Right lobe of liver (tissue), 6 donors: Measurements from ENCODE around the gene STEAP1B. TPM values are rescaled to one million over a fixed set of nuclear protein-coding genes. Genes with fewer than 3 reads are reported as not detected.
"Not testable (repeated sequence)": the region's sequence is repeated elsewhere in the genome, so short reads cannot be mapped to it uniquely, and the experiment has no call there.

Experiments used
- ATAC-seq, 4 donors: fragments of 200-7000 bp; cut with Tn5 transposase; one replicate each; pipeline ENCODE4 v1.9.1; 2020; ENCODE audit warnings: mild to moderate bottlenecking in 4 of 4, moderate library complexity in 4 of 4
- DNase-seq, 3 donors: peaks; one replicate each; pipeline ENCODE4 v3.0.0-alpha.2; 2020
- H3K27ac ChIP-seq, 3 donors: fragments of 200-600 bp; one replicate each; pipeline ENCODE4 v1.8.0; 2022
- H3K27me3 ChIP-seq, 2 donors: fragments of 200-600 bp; one replicate each; pipeline ENCODE4 v1.8.0; 2022
- H3K36me3 ChIP-seq, 4 donors: fragments of 200-600 bp; sonication (generic) in 1 of 4; one replicate each; pipeline versions ENCODE4 v1.5.1 to v1.8.0; 2017 to 2022; ENCODE audit warnings: control low read depth in 1 of 4
- H3K4me1 ChIP-seq, 4 donors: fragments of 200-600 bp; sonication (generic) in 1 of 4; one replicate each; pipeline versions ENCODE4 v1.5.1 to v1.8.0; 2017 to 2022; ENCODE audit warnings: control low read depth in 1 of 4
- H3K4me3 ChIP-seq, 3 donors: fragments of 200-600 bp; one replicate each; pipeline ENCODE4 v1.8.0; 2022
- H3K9me3 ChIP-seq, 4 donors: fragments of 200-600 bp; sonication (generic) in 1 of 4; one replicate each; pipeline versions ENCODE4 v1.5.1 to v1.8.0; 2017 to 2022; ENCODE audit warnings: control low read depth in 1 of 4
- POLR2A ChIP-seq: fragments of 450-650 bp; IDR thresholded peaks from one replicate; pipeline ENCODE4 v1.6.1; 2017; ENCODE audit warnings: antibody characterized with exemption, mild to moderate bottlenecking
- WGBS: methylation state at CpG from one replicate; pipeline ENCODE4 v1.1.6; 2018; ENCODE audit warnings: low coverage, low lambda C conversion rate; ENCODE audit not compliant: insufficient coverage; ENCODE audit errors: missing lambda C conversion rate; 5-methylcytosine and 5-hydroxymethylcytosine counted together
- intact Hi-C, 2 donors: fragments of 100-400 bp; cut with DNase I; formaldehyde crosslinking; loops; one replicate each; pipeline versions ENCODE4 v1.11.2 to v1.14.1; 2022
- total RNA-seq, 6 experiments: library from RNA; depleted of rRNA in 2 of 6; stranded (reverse); fragments of >200 nt in 2 of 6; fragmentation: NEBNext Ultra II Directional in 3 of 6; extraction: Animal tissue kit (Norgen Biotek cat#: 25700) in 3 of 6; gene quantifications; one replicate each; pipeline versions ENCODE4 v1.1.0 to v1.2.4, GENCODE V29; 2016 to 2023
- TF ChIP-seq, protein P1 (sequence below), 4 donors: fragments of 200-600 bp in 3 of 4; fragments of 450-650 bp in 1 of 4; IDR thresholded peaks; one replicate each; pipeline versions ENCODE4 v1.5.1 to v1.8.0; 2016 to 2022; ENCODE audit warnings: antibody characterized with exemption in 4 of 4, mild to moderate bottlenecking in 2 of 4
- donor health status: DM: no; HTN: yes; CAD: no.
- donor health status: DM: no; HTN: no; CAD: no.
- donor health status: DM: no; HTN: no; CAD: no.
- donor health status: DM: no; HTN: yes; CAD: no.
- donor health status: DM: no; HTN: yes; CAD: no.

STEAP1B gene
- total RNA-seq, 6 experiments from 2014 or later, result 0.25 to 0.60 TPM; not detected in 4

DNA sequence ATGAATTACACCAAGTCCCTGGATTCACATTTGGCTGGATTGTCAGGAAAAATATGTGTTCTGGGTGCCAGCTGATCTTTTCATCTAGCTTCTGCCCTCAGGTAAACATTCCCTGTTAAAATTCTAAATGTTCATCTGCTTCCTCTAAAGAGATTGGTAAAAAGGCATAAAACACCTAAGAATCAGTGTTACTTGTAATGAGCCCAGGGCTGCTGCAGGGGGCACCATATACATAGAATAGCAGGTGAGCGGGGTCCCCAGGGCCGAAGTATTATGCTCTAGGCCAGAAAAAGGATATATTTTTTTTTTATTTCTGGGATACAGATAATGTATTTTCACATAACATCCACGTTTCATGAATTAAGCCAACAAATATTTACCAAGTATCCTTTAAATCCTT, 4.5 kb upstream of the STEAP1B start:
- TF ChIP-seq, protein P1, sequence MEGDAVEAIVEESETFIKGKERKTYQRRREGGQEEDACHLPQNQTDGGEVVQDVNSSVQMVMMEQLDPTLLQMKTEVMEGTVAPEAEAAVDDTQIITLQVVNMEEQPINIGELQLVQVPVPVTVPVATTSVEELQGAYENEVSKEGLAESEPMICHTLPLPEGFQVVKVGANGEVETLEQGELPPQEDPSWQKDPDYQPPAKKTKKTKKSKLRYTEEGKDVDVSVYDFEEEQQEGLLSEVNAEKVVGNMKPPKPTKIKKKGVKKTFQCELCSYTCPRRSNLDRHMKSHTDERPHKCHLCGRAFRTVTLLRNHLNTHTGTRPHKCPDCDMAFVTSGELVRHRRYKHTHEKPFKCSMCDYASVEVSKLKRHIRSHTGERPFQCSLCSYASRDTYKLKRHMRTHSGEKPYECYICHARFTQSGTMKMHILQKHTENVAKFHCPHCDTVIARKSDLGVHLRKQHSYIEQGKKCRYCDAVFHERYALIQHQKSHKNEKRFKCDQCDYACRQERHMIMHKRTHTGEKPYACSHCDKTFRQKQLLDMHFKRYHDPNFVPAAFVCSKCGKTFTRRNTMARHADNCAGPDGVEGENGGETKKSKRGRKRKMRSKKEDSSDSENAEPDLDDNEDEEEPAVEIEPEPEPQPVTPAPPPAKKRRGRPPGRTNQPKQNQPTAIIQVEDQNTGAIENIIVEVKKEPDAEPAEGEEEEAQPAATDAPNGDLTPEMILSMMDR (IDR thresholded peaks at IDR 0.05), result peak in 3 of 4 donors; percentile 20 to 29 (median 26)
- DNase-seq, H3K27me3 ChIP-seq, H3K9me3 ChIP-seq, H3K4me3 ChIP-seq, H3K4me1 ChIP-seq, intact Hi-C loops, H3K27ac ChIP-seq, H3K36me3 ChIP-seq: not testable (repeated sequence)
- ATAC-seq, result peak in 1 of 4 donors; percentile 27
- 20% methylated on average over 3 of the region's 3 CpGs for WGBS

DNA sequence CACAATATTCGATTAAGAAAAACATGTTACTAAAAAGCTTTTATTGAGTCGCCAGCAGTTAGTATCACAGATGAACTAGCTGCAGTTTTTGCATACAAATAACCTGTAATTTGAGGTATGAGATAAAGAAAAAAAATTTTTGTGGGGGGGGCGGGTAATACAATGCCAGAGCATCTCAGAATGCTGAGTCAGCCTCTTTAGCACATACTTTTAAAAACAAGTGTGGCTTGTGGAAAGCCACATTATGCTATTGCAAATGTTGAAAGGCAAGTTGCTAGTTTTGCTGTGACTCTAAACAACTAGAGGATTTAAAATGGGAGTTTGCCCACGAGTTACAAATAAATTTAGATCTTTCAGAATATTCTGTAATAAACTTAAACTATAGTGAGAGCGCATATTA, 2.1 kb upstream of the STEAP1B start:
- H3K4me1 ChIP-seq, H3K27ac ChIP-seq, H3K4me3 ChIP-seq, H3K36me3 ChIP-seq, H3K9me3 ChIP-seq, intact Hi-C loops, H3K27me3 ChIP-seq, ATAC-seq, DNase-seq: not testable (repeated sequence)
- 55% methylated on average over 5 of the region's 5 CpGs for WGBS

DNA sequence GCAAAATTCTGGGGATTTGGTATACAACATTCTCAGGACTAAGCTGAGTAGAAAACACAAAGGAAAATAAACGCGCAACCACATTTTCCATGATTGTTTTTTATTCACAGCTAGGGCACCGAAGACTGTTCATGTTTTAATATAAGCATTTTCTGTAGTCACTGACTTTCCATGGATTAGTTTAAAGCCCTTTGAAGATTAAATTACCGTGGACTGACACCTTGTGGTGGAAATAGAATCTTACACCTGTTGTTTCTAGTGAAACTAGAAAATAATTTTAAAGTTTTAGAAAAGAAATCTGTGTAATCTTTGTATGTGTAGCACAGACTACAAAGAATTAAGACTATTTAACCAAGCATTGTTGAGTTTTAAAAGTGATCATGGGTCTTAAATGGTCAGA, 1.3 kb upstream of the STEAP1B start:
- not testable (repeated sequence) for DNase-seq
- WGBS, result 9% methylated on average over 4 of the region's 4 CpGs
- ATAC-seq, result peak in 3 of 4 donors; percentile 27 to 55 (median 41)

DNA sequence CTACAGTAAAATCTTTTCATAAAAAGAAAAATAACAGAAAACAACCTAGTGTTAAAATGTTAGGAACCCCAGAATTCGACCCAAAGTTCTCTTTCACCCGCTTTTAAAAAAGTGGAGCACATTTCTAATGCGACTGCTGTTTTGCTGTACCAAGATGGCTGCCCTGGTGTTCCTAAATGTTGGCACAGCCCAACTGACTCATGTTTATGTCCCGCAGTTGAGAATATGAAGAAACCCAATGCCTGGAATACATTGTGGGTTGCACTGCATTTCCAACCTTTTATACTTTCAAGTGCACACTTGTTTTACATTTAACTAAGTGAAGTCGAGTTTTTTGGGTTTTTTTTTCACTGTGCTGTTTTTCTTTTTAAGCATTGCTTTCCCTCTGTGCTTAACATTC, 944 bp downstream of the STEAP1B start:
- Histone ChIP-seq H3K27me3 (no peaks in the 10 kb centered on the region), H3K4me1 (no peaks in the 10 kb centered on the region), H3K27ac (no peak overlapping the region), H3K36me3 (no peaks in the 10 kb centered on the region), H3K4me3 (no peak overlapping the region), H3K9me3 (no peaks in the 10 kb centered on the region)
- WGBS, result 80% methylated on average over 5 of the region's 5 CpGs
- ATAC-seq (no peak), DNase-seq (no peak)
- TF ChIP-seq, protein P1 (IDR thresholded peaks at IDR 0.05), result no peak
- TF ChIP-seq POLR2A, result no peak
- intact Hi-C loops, result no loop called here

More for the DNA sequence above, 1.3 kb upstream of the STEAP1B start:
- H3K27ac ChIP-seq, H3K9me3 ChIP-seq, H3K27me3 ChIP-seq, H3K4me1 ChIP-seq, H3K4me3 ChIP-seq, intact Hi-C loops, H3K36me3 ChIP-seq: not testable (repeated sequence)
- TF ChIP-seq, protein P1 (IDR thresholded peaks at IDR 0.05), result peak; percentile 30 to 49 (median 42)

DNA sequence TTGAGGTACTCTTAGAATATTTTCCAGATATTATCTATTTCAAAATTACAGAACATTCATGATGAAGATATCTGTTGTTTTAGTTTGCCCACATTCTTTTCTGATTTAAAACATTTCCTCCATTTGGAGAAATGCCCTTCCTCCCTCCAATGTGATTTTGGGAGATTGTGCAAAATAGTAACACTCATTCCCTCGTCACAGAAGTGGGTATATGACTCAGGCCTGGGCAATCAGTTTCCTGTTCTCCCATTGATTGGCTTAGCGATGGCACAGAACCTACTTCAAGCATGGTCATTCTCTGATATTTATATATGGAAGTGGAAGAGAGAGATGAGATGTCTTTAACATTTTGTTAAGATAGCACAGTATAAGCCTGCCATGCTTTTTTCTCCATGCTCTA, 3.1 kb downstream of the STEAP1B start:
- intact Hi-C loops, H3K27ac ChIP-seq, H3K9me3 ChIP-seq, H3K36me3 ChIP-seq, H3K4me3 ChIP-seq, H3K4me1 ChIP-seq, DNase-seq, ATAC-seq, H3K27me3 ChIP-seq: not testable (repeated sequence)
- WGBS, result 50% methylated on average over 2 of the region's 2 CpGs

DNA sequence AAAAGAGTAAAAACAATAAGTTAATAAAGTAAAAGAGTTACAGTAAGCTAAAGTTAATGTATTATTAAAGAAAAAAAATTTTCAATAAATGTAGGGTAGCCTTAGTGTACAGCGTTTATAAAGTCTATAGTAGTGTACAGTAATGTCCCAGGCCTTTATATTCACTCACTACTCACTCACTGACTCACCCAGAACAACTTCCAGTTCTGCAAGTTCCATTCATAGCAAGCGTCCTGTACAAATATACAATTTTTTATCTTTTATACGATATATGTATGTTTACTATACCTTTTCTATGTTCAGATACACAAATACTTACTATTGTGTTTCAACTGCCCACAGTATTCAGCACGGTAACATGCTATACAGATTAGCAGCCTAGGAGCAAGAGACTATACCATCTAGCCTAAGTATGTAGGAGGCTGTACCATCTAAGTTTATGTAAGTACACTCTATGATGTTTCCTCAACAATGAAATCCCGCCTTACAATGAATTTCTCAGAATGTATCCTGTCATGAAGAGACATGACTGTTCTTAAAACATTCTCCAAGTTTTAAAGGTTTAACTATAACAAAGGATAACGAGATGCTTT, 3.6 kb downstream of the STEAP1B start:
- ATAC-seq, H3K9me3 ChIP-seq, H3K4me3 ChIP-seq, H3K27ac ChIP-seq, H3K36me3 ChIP-seq, H3K4me1 ChIP-seq, DNase-seq, H3K27me3 ChIP-seq, intact Hi-C loops: not testable (repeated sequence)
- 81% methylated on average over 6 of the region's 6 CpGs for WGBS

DNA sequence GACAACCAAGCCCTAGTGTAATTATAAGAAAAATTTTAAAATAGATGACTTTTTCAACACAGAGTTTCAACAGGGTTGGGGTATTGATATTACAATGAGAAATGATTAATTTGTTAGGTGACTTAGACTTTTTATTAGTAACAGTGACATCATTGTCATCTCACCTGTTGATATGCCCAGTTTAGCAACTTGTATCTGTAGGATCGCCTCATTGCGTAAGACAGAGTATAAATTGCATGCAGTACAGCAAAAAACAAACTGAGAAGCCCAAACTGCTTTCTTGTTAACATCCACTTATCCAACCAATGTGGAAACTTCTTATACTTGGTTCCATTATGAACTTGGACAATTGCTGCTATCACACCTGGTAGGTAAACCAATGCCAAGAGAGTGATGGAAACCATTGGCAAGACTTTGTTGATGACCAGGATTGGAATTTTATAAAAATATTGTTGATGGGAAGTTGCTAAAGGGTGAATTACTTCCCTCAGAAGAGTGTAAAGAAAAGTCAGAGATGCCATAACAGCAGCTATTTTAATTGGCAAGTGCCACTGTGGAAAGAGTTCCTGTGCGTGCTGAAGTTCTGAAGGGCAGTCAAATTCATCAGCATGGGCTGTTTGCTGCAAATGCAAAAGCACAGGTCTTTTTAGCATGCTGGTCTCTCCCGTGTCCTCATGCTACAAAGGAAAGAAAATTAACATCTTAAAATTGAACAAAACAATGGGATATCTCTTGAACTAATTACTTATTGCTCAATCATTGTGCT, 6.6 kb downstream of the STEAP1B start:
- H3K27ac ChIP-seq, H3K4me1 ChIP-seq, H3K27me3 ChIP-seq, DNase-seq, intact Hi-C loops, H3K36me3 ChIP-seq, H3K9me3 ChIP-seq, H3K4me3 ChIP-seq: not testable (repeated sequence)
- 56% methylated on average over 4 of the region's 4 CpGs for WGBS
- peak in 1 of 4 donors; percentile 45 for ATAC-seq
